Measurements from ENCODE around the gene LPP. TPM values are rescaled to one million over a fixed set of nuclear protein-coding genes. Genes with fewer than 3 reads are reported as not detected.

Gene LPP
- polyA plus RNA-seq, 1 donor (not counting 4 experiments of a cell fraction or from before 2014, with no cell fraction given): 16.0 TPM

- no peak overlapping the region for H3K27ac ChIP-seq (ENCODE audit: control insufficient read depth, insufficient read depth, low read length)
- TF ChIP-seq CTCF (optimal IDR thresholded peaks at IDR 0.05 in 1 of 3, IDR thresholded peaks at IDR 0.05 in 1 of 3, conservative IDR thresholded peaks at IDR 0.05 in 1 of 3; ENCODE audit: extremely low read depth in 1 of 3, insufficient read depth in 2 of 3, low read length in 3 of 3) (no peak), EZH2 (IDR thresholded peaks at IDR 0.05; ENCODE audit: low read length) (no peak)
- H4K20me1 ChIP-seq (ENCODE audit: control insufficient read depth, extremely low read depth, insufficient read depth, low read length): no peaks in the 10 kb centered on the region
- no peaks in the 10 kb centered on the region for H3K36me3 ChIP-seq (ENCODE audit: control insufficient read depth in 2 of 2, extremely low read depth in 1 of 2, insufficient read depth in 2 of 2, low read length in 2 of 2)
- no peak for DNase-seq (ENCODE audit: low read depth, low spot score)
- no peak overlapping the region for H3K9ac ChIP-seq (ENCODE audit: control insufficient read depth, extremely low read depth, insufficient read depth, low read length)
- H3K9me1 ChIP-seq (ENCODE audit: control insufficient read depth, extremely low read depth, insufficient read depth, low read length): no peaks in the 10 kb centered on the region
- H3K4me3 ChIP-seq (ENCODE audit: control insufficient read depth in 2 of 3, extremely low read depth in 1 of 3, insufficient read depth in 2 of 3, low read depth in 1 of 3, low read length in 3 of 3): no peak overlapping the region
- dilution Hi-C loops (cut with MboI; ENCODE audit: extremely low pct_ligation_motif_present, low sequenced_read_pairs): no loop called here
- no peak for FAIRE-seq
- no peaks in the 10 kb centered on the region for H3K9me3 ChIP-seq (ENCODE audit: control insufficient read depth, low read depth, low read length)
- no peak overlapping the region for H3K4me2 ChIP-seq (ENCODE audit: control insufficient read depth, extremely low read depth, insufficient read depth, low read depth, low read length)
- H2AFZ ChIP-seq (ENCODE audit: control insufficient read depth, low read length): no peak overlapping the region
- H3K79me2 ChIP-seq (ENCODE audit: control insufficient read depth, insufficient read depth, low read length): no peaks in the 10 kb centered on the region
- H3K4me1 ChIP-seq (ENCODE audit: control insufficient read depth, extremely low read depth, insufficient read depth, low read length): no peaks in the 10 kb centered on the region
- H3K27me3 ChIP-seq (ENCODE audit: control insufficient read depth, extremely low read depth, insufficient read depth, low read length): no peaks in the 10 kb centered on the region
Measured at GRCh38 chr3:188510366-188510765, 356.4 kb downstream of the LPP start.

GRCh38 chr3:188513662-188514328 is 359.8 kb downstream of the LPP start:
- DNase-seq (ENCODE audit: low read depth, low spot score) (no peak), FAIRE-seq (no peak)
- dilution Hi-C loops (cut with MboI; ENCODE audit: extremely low pct_ligation_motif_present, low sequenced_read_pairs): no loop called here
- Histone ChIP-seq H3K9ac (ENCODE audit: control insufficient read depth, extremely low read depth, insufficient read depth, low read length) (no peak overlapping the region), H3K9me1 (ENCODE audit: control insufficient read depth, extremely low read depth, insufficient read depth, low read length) (no peaks in the 10 kb centered on the region), H3K36me3 (ENCODE audit: control insufficient read depth in 2 of 2, extremely low read depth in 1 of 2, insufficient read depth in 2 of 2, low read length in 2 of 2) (no peaks in the 10 kb centered on the region), H3K79me2 (ENCODE audit: control insufficient read depth, insufficient read depth, low read length) (no peaks in the 10 kb centered on the region), H3K27ac (ENCODE audit: control insufficient read depth, insufficient read depth, low read length) (no peak overlapping the region), H2AFZ (ENCODE audit: control insufficient read depth, low read length) (no peak overlapping the region), H3K4me1 (ENCODE audit: control insufficient read depth, extremely low read depth, insufficient read depth, low read length) (no peaks in the 10 kb centered on the region), H3K4me3 (ENCODE audit: control insufficient read depth in 2 of 3, extremely low read depth in 1 of 3, insufficient read depth in 2 of 3, low read depth in 1 of 3, low read length in 3 of 3) (no peak overlapping the region), H3K9me3 (ENCODE audit: control insufficient read depth, low read depth, low read length) (no peaks in the 10 kb centered on the region), H3K27me3 (ENCODE audit: control insufficient read depth, extremely low read depth, insufficient read depth, low read length) (no peaks in the 10 kb centered on the region), H3K4me2 (ENCODE audit: control insufficient read depth, extremely low read depth, insufficient read depth, low read depth, low read length) (no peak overlapping the region), H4K20me1 (ENCODE audit: control insufficient read depth, extremely low read depth, insufficient read depth, low read length) (no peaks in the 10 kb centered on the region)
- TF ChIP-seq EZH2 (IDR thresholded peaks at IDR 0.05; ENCODE audit: low read length) (no peak), CTCF (optimal IDR thresholded peaks at IDR 0.05 in 1 of 3, IDR thresholded peaks at IDR 0.05 in 1 of 3, conservative IDR thresholded peaks at IDR 0.05 in 1 of 3; ENCODE audit: extremely low read depth in 1 of 3, insufficient read depth in 2 of 3, low read length in 3 of 3) (no peak)

Data from keratinocyte (primary cell).